Neural progenitor cell (in vitro differentiated cells): ENCODE measurements around the gene PCTP. TPM values are rescaled to one million over a fixed set of nuclear protein-coding genes. Genes with fewer than 3 reads are reported as not detected.

Experiments used
- DNase-seq: peaks from one replicate; pipeline ENCODE4 v3.0.0-alpha.2; 2016; ENCODE audit warnings: low spot score
- H2AFZ ChIP-seq: fragments of 200-600 bp; sonication (generic); replicated peaks from 2 replicates; pipeline ENCODE4 v1.6.1; 2016; ENCODE audit warnings: antibody characterized with exemption
- H3F3A ChIP-seq: fragments of 200-600 bp; sonication (generic); 2 replicates; pipeline ENCODE4 v1.6.1; 2016; ENCODE audit warnings: antibody characterized with exemption, low read depth
- H3K27ac ChIP-seq: fragments of 200-600 bp; sonication (generic); 2 replicates; pipeline ENCODE4 v1.5.1; 2016; ENCODE audit warnings: mild to moderate bottlenecking
- H3K27me3 ChIP-seq: fragments of 200-600 bp; sonication (generic); 2 replicates; pipeline ENCODE4 v1.6.1; 2016; ENCODE audit warnings: mild to moderate bottlenecking, moderate library complexity
- H3K36me3 ChIP-seq: fragments of 200-600 bp; sonication (generic); 2 replicates; pipeline ENCODE4 v1.5.1; 2016
- H3K4me1 ChIP-seq: fragments of 200-600 bp; sonication (generic); 2 replicates; pipeline ENCODE4 v1.6.1; 2016; ENCODE audit warnings: mixed run types
- H3K4me2 ChIP-seq: fragments of 200-600 bp; sonication (generic); 2 replicates; pipeline ENCODE4 v1.6.1; 2016
- H3K4me3 ChIP-seq: fragments of 200-600 bp; sonication (generic); 2 replicates; pipeline ENCODE4 v1.5.1; 2016
- H3K79me2 ChIP-seq: fragments of 200-600 bp; sonication (generic); 2 replicates; pipeline ENCODE4 v1.6.1; 2016; ENCODE audit warnings: low read depth
- H3K9ac ChIP-seq: fragments of 200-600 bp; sonication (generic); 2 replicates; pipeline ENCODE4 v1.6.1; 2016
- H3K9me3 ChIP-seq: fragments of 200-600 bp; sonication (generic); 2 replicates; pipeline ENCODE4 v1.5.1; 2016; ENCODE audit warnings: low read depth
- H4K20me1 ChIP-seq: fragments of 200-600 bp; sonication (generic); 2 replicates; pipeline ENCODE4 v1.6.1; 2016; ENCODE audit warnings: low read depth
- H3K27ac Mint-ChIP-seq: 3 replicates; pipeline ENCODE4 v1.8.0; 2021; ENCODE audit warnings: mixed read lengths
- H3K27me3 Mint-ChIP-seq: 2 replicates; pipeline ENCODE4 v1.8.0; 2022; ENCODE audit warnings: low read depth, mild to moderate bottlenecking, inconsistent platforms, moderate library complexity, mixed read lengths; ENCODE audit not compliant: insufficient read depth
- H3K36me3 Mint-ChIP-seq: 3 replicates; pipeline ENCODE4 v1.8.0; 2021; ENCODE audit warnings: mixed read lengths
- H3K4me1 Mint-ChIP-seq: 3 replicates; pipeline ENCODE4 v1.8.0; 2021; ENCODE audit warnings: mixed read lengths
- H3K4me3 Mint-ChIP-seq: 3 replicates; pipeline ENCODE4 v1.8.0; 2021; ENCODE audit warnings: mild to moderate bottlenecking, moderate library complexity, mixed read lengths
- H3K9me3 Mint-ChIP-seq: 3 replicates; pipeline ENCODE4 v1.8.0; 2020; ENCODE audit warnings: mixed read lengths
- EZH2 ChIP-seq: fragments of 200-600 bp; sonication (generic); IDR thresholded peaks from 2 replicates; pipeline ENCODE4 v1.6.1; 2017; ENCODE audit warnings: antibody characterized with exemption, mild to moderate bottlenecking, moderate library complexity
- EZH2phosphoT487 ChIP-seq: fragments of 200-600 bp; sonication (generic); IDR thresholded peaks from 2 replicates; pipeline ENCODE4 v1.6.1; 2017; ENCODE audit warnings: antibody characterized with exemption
- total RNA-seq: library from RNA; depleted of rRNA; stranded (reverse); fragments of >200 nt; gene quantifications from 2 replicates; pipeline ENCODE4 v1.2.3, GENCODE V29; 2015; ENCODE audit warnings: low replicate concordance
- TF ChIP-seq, protein P1 (sequence below): fragments of 200-600 bp; sonication (generic); IDR thresholded peaks from 2 replicates; pipeline ENCODE4 v1.5.1; 2017; ENCODE audit warnings: antibody characterized with exemption, mild to moderate bottlenecking

Gene PCTP
- total RNA-seq, 1 donor from 2014 or later, result 26.5 TPM

DNA sequence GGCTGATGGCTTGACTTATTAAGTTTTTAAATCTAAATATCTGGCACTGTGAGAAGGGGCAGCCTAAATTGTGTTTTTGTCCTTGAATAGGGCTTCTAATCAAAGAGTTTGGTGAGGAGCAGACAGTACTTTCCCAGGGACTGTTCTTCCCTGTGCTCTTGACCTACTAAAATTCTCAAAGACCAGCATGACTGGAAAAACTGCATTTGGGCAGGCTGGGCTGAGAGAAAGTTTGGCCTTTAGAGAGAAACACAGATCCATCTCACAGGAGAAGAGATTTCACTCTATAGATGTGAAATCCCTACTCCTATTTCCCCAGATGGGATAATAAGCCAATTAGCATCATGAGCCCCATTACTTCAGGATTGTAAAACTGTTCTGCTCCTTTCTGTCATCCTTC is 7.3 kb downstream of the PCTP start:
- no peaks in the 10 kb centered on the region for H3K27me3 Mint-ChIP-seq
- DNase-seq, result no peak
- Histone ChIP-seq H3K4me2 (no peak overlapping the region), H3K4me3 (no peak overlapping the region), H3K36me3 (no peaks in the 10 kb centered on the region), H3F3A (no peaks in the 10 kb centered on the region), H3K27ac (no peak overlapping the region), H4K20me1 (no peaks in the 10 kb centered on the region), H2AFZ (no peak overlapping the region), H3K9ac (no peak overlapping the region), H3K27me3 (no peaks in the 10 kb centered on the region), H3K9me3 (no peaks in the 10 kb centered on the region), H3K4me1 (no peaks in the 10 kb centered on the region), H3K79me2 (peaks cover 3% of the 10 kb centered on the region)
- H3K9me3 Mint-ChIP-seq, result no peaks in the 10 kb centered on the region
- TF ChIP-seq EZH2 (no peak), EZH2phosphoT487 (no peak)
- TF ChIP-seq, protein P1, sequence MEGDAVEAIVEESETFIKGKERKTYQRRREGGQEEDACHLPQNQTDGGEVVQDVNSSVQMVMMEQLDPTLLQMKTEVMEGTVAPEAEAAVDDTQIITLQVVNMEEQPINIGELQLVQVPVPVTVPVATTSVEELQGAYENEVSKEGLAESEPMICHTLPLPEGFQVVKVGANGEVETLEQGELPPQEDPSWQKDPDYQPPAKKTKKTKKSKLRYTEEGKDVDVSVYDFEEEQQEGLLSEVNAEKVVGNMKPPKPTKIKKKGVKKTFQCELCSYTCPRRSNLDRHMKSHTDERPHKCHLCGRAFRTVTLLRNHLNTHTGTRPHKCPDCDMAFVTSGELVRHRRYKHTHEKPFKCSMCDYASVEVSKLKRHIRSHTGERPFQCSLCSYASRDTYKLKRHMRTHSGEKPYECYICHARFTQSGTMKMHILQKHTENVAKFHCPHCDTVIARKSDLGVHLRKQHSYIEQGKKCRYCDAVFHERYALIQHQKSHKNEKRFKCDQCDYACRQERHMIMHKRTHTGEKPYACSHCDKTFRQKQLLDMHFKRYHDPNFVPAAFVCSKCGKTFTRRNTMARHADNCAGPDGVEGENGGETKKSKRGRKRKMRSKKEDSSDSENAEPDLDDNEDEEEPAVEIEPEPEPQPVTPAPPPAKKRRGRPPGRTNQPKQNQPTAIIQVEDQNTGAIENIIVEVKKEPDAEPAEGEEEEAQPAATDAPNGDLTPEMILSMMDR, result no peak
- no peaks in the 10 kb centered on the region for H3K4me1 Mint-ChIP-seq
- no peak overlapping the region for H3K4me3 Mint-ChIP-seq
- peaks cover 7% of the 10 kb centered on the region for H3K36me3 Mint-ChIP-seq
- no peak overlapping the region for H3K27ac Mint-ChIP-seq

DNA sequence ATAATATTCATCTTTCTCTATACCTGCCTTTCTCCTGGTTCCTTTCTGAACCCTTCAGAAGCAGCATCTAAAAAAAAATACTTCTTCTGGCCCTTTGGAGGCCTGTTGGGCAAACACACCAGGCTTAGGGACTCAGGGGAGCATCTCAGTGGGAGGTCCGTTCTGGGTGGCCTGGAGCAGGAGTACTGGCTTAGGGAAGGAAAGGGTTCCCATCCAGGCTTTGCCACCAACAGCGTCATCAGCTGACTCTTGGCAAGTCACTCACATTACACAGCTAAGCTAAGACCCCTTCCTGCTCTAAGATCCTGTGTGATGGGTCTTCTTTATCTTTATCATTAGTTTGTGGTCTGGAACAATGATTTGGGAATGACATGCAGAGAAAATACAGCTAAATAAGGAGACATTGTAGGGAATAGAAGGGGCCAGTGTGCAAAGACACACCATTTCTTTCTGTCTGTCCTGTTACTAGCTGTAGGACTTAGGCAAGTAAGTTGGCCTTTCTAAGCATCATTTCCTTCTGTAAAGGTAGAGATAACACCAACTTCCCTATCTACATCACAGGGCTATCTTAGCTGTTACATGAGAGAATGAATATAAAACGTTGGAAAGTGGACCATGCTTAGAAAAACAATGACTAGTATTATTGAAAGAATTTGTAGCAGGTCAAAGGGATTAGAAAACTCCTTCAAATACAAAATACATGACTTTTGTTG is 9.9 kb downstream of the PCTP start:
- Histone ChIP-seq H3K4me2 (no peak overlapping the region), H3K9ac (no peak overlapping the region), H4K20me1 (no peaks in the 10 kb centered on the region), H3K4me1 (no peaks in the 10 kb centered on the region), H3K79me2 (no peaks in the 10 kb centered on the region), H3K36me3 (no peaks in the 10 kb centered on the region), H3K9me3 (no peaks in the 10 kb centered on the region), H3K27ac (no peak overlapping the region), H3K27me3 (no peaks in the 10 kb centered on the region), H3F3A (no peaks in the 10 kb centered on the region), H3K4me3 (no peak overlapping the region), H2AFZ (no peak overlapping the region)
- Mint-ChIP-seq H3K4me1 (no peaks in the 10 kb centered on the region), H3K36me3 (peaks cover 1% of the 10 kb centered on the region), H3K27ac (no peak overlapping the region), H3K9me3 (no peaks in the 10 kb centered on the region), H3K27me3 (no peaks in the 10 kb centered on the region), H3K4me3 (no peak overlapping the region)
- no peak for DNase-seq
- no peak for TF ChIP-seq EZH2phosphoT487
- TF ChIP-seq, protein P1, result no peak
- TF ChIP-seq EZH2, result no peak

DNA sequence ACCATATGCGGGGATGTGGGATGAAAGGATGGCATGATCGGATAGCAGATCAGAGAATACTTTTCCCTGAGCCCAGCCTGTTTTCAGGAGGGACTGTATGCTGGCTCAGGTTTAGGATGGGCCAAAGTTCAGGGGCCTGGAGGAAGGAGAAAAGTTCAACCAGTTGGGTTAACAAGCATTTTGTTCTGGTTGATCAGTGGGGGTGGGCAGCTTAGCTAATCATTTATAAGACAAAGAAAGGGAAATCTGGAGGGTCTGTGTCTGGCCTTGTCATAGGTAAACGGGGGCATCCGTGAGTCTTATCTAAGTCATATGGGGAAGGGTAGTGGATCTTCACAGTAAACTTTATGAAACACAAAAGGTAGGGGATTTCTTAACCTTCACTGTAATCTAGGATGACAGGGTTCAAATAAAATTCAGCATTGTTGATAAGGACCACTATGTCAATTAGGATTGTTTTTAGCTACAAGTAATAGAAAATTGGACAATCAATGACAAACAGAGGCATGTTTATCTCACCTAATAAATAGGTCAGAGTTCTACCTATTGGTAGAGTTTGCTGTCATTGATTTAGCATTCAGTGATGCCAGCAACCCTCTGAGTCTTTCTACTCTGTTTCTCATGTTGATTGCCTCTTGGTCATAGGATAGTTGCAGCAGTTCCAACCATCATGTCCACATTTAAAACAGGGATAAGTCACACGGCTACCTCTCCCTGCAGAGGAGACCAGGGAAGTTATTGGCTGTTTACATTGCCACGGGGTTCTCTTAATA is 11.4 kb downstream of the PCTP start:
- Histone ChIP-seq H3K4me1 (no peaks in the 10 kb centered on the region), H3K27me3 (no peaks in the 10 kb centered on the region), H3K79me2 (no peaks in the 10 kb centered on the region), H4K20me1 (no peaks in the 10 kb centered on the region), H3K4me3 (no peak overlapping the region), H3K4me2 (no peak overlapping the region), H3K27ac (no peak overlapping the region), H3K36me3 (no peaks in the 10 kb centered on the region), H3K9ac (no peak overlapping the region), H3F3A (no peaks in the 10 kb centered on the region), H3K9me3 (no peaks in the 10 kb centered on the region), H2AFZ (no peak overlapping the region)
- peaks cover 1% of the 10 kb centered on the region for H3K36me3 Mint-ChIP-seq
- H3K4me3 Mint-ChIP-seq, result no peak overlapping the region
- H3K27ac Mint-ChIP-seq, result no peak overlapping the region
- no peaks in the 10 kb centered on the region for H3K4me1 Mint-ChIP-seq
- no peak for DNase-seq
- H3K27me3 Mint-ChIP-seq, result no peaks in the 10 kb centered on the region
- no peak for TF ChIP-seq EZH2phosphoT487
- TF ChIP-seq, protein P1, result no peak
- TF ChIP-seq EZH2, result no peak
- H3K9me3 Mint-ChIP-seq, result no peaks in the 10 kb centered on the region
